HG03520 (cell line): ENCODE data around the gene HSPA1A.
"Not testable (repeated sequence)": the region's sequence is repeated elsewhere in the genome, so short reads cannot be mapped to it uniquely, and the experiment has no call there.

Experiments
- ATAC-seq: cut with Tn5 transposase; IDR thresholded peaks from one replicate; pipeline ENCODE4 v1.9.1; 2021; ENCODE audit warnings: mild to moderate bottlenecking, moderate library complexity; ENCODE audit not compliant: unreplicated experiment

Gene HSPA1A

GRCh38 chr6:31806470-31807272, 8.7 kb upstream of the HSPA1A start, which contains the start of gene LSM2:
TSS of gene LSM2 (minus strand) at chr6:31806966. CDS start at chr6:31806757, 209 bp downstream.
- ATAC-seq = peak; percentile 88

GRCh38 chr6:31808599-31808998, 6.7 kb upstream of the HSPA1A start:
- not testable (repeated sequence) for ATAC-seq

- ATAC-seq = no peak
Observed at GRCh38 chr6:31811645-31812044, 3.7 kb upstream of the HSPA1A start.

- no peak for ATAC-seq
Observed at GRCh38 chr6:31813465-31813849, 1.9 kb upstream of the HSPA1A start.

- no peak for ATAC-seq
Observed at GRCh38 chr6:31814677-31815024, 692 bp upstream of the HSPA1A start.

GRCh38 chr6:31817133-31817928, 2.0 kb downstream of the HSPA1A start:
- not testable (repeated sequence) for ATAC-seq

GRCh38 chr6:31817929-31818511, 2.7 kb downstream of the HSPA1A start:
- not testable (repeated sequence) for ATAC-seq

- ATAC-seq = no peak
Observed at GRCh38 chr6:31819871-31820299, 4.5 kb downstream of the HSPA1A start.

- ATAC-seq = not testable (repeated sequence)
Observed at GRCh38 chr6:31820399-31820798, 5.1 kb downstream of the HSPA1A start.

- ATAC-seq = no peak
Observed at GRCh38 chr6:31821301-31822035, 6.1 kb downstream of the HSPA1A start.

- ATAC-seq = no peak
Observed at GRCh38 chr6:31822036-31822821, 6.9 kb downstream of the HSPA1A start.

GRCh38 chr6:31823592-31824196, 8.4 kb downstream of the HSPA1A start:
- ATAC-seq = not testable (repeated sequence)

- no peak for ATAC-seq
Observed at GRCh38 chr6:31825553-31825952, 10.2 kb downstream of the HSPA1A start.

- ATAC-seq = no peak
Observed at GRCh38 chr6:31826793-31827285, 11.5 kb downstream of the HSPA1A start.

- ATAC-seq = peak; percentile 60
Observed at GRCh38 chr6:31827286-31828079, 12.1 kb downstream of the HSPA1A start, which contains the start of gene HSPA1B. TSS of gene HSPA1B (plus strand) at chr6:31827738. CDS start at chr6:31827951, 213 bp downstream.

GRCh38 chr6:31829633-31830283, 14.4 kb downstream of the HSPA1A start:
- no peak for ATAC-seq

- ATAC-seq = no peak
Observed at GRCh38 chr6:31830886-31831335, 15.6 kb downstream of the HSPA1A start.
